SK-N-SH treated with all-trans-retinoic acid at 6 μM for 48 hours (cell line): ENCODE data around the gene LCN12.

Source experiments
- ARNTL ChIP-seq: fragments of 450-650 bp; formaldehyde crosslinking; IDR thresholded peaks from 2 replicates; pipeline ENCODE4 v1.5.0; 2020; ENCODE audit warnings: low read depth, mild to moderate bottlenecking, moderate library complexity, borderline replicate concordance
- CSDC2 ChIP-seq: fragments of 250-450 bp; sonication (Bioruptor Pico); IDR thresholded peaks from 2 replicates; pipeline ENCODE4 v1.5.0; 2020; ENCODE audit warnings: mild to moderate bottlenecking, moderate library complexity
- ESRRG ChIP-seq: fragments of 250-450 bp; sonication (Bioruptor Pico); IDR thresholded peaks from 2 replicates; pipeline ENCODE4 v1.6.1; 2021; ENCODE audit warnings: mild to moderate bottlenecking
- ISL1 ChIP-seq: fragments of 250-450 bp; sonication (Bioruptor Pico); IDR thresholded peaks from 2 replicates; pipeline ENCODE4 v2.1.2; 2022; ENCODE audit warnings: mild to moderate bottlenecking, moderate library complexity
- PATZ1 ChIP-seq: fragments of 250-450 bp; sonication (Bioruptor Pico); IDR thresholded peaks from 2 replicates; pipeline ENCODE4 v1.8.0; 2020; ENCODE audit warnings: mild to moderate bottlenecking, moderate library complexity, borderline replicate concordance
- PPARA ChIP-seq: fragments of 250-450 bp; sonication (Bioruptor Pico); IDR thresholded peaks from 2 replicates; pipeline ENCODE4 v1.5.0; 2020; ENCODE audit warnings: mild to moderate bottlenecking, borderline replicate concordance
- RARB ChIP-seq: fragments of 250-450 bp; sonication (Bioruptor Pico); IDR thresholded peaks from 2 replicates; pipeline ENCODE4 v1.8.0; 2021; ENCODE audit warnings: mild to moderate bottlenecking, moderate library complexity
- TOX ChIP-seq: fragments of 250-450 bp; sonication (Bioruptor Pico); IDR thresholded peaks from 2 replicates; pipeline ENCODE4 v1.8.0; 2021; ENCODE audit warnings: mild to moderate bottlenecking, moderate library complexity, borderline replicate concordance
- ZFP3 ChIP-seq: fragments of 250-450 bp; sonication (Bioruptor Pico); IDR thresholded peaks from 2 replicates; pipeline ENCODE4 v1.5.0; 2020; ENCODE audit warnings: mild to moderate bottlenecking, moderate library complexity
- ZFP30 ChIP-seq: fragments of 450-650 bp; formaldehyde crosslinking; IDR thresholded peaks from 2 replicates; pipeline ENCODE4 v1.5.0; 2022; ENCODE audit warnings: mild to moderate bottlenecking, moderate library complexity

- TF ChIP-seq CSDC2 (no peak), ZFP3 (no peak), ARNTL (CRISPR knock-in tag) (no peak), ZFP30 (no peak), ESRRG (no peak), RARB (CRISPR knock-in tag) (no peak), ISL1 (CRISPR knock-in tag) (no peak), TOX (CRISPR knock-in tag) (no peak), PATZ1 (CRISPR knock-in tag) (no peak), PPARA (CRISPR knock-in tag) (no peak)
These were observed 11.4 kb upstream of the LCN12 start for GRCh38 chr9:136940526-136941230.
